OCI-LY1 (cell line): ENCODE results near the gene ABR.

Source experiments
- H2AFZ ChIP-seq: fragments of 200-600 bp; sonication (generic), shearing (Covaris generic); 2 replicates; pipeline ENCODE4 v1.6.0; 2014; ENCODE audit warnings: antibody characterized with exemption, mild to moderate bottlenecking, low read length
- H3F3A ChIP-seq: fragments of 200-600 bp; sonication (generic), shearing (Covaris generic); 2 replicates; pipeline ENCODE4 v1.6.0; 2014; ENCODE audit warnings: mild to moderate bottlenecking, antibody characterized with exemption, low read length, moderate library complexity; ENCODE audit not compliant: insufficient read depth
- H3K27ac ChIP-seq: fragments of 200-600 bp; sonication (generic); 2 replicates; pipeline ENCODE4 v1.5.1; 2014; ENCODE audit warnings: low read length, mixed run types, mild to moderate bottlenecking, low read depth; ENCODE audit not compliant: poor library complexity, severe bottlenecking
- H3K27me3 ChIP-seq: fragments of 200-600 bp; sonication (generic); 2 replicates; pipeline ENCODE4 v1.6.0; 2014; ENCODE audit warnings: antibody characterized with exemption, mild to moderate bottlenecking, low read length, moderate library complexity; ENCODE audit not compliant: insufficient read depth
- H3K36me3 ChIP-seq: fragments of 200-600 bp; sonication (generic); 2 replicates; pipeline ENCODE4 v1.6.1; 2014; ENCODE audit warnings: mild to moderate bottlenecking, antibody characterized with exemption, low read length, moderate library complexity, mixed read lengths; ENCODE audit not compliant: insufficient read depth
- H3K4me1 ChIP-seq: fragments of 200-600 bp; sonication (generic); 2 replicates; pipeline ENCODE4 v1.5.1; 2014; ENCODE audit warnings: mild to moderate bottlenecking, low read length, moderate library complexity; ENCODE audit not compliant: insufficient read depth, severe bottlenecking
- H3K4me2 ChIP-seq: fragments of 200-600 bp; sonication (generic), shearing (Covaris generic); 2 replicates; pipeline ENCODE4 v1.6.1; 2014; ENCODE audit warnings: low read length
- H3K4me3 ChIP-seq: fragments of 200-600 bp; sonication (generic); 2 replicates; pipeline ENCODE4 v1.5.1; 2014; ENCODE audit warnings: low read length, low read depth, mild to moderate bottlenecking, mixed read lengths; ENCODE audit not compliant: poor library complexity, severe bottlenecking
- H3K79me2 ChIP-seq: fragments of 200-600 bp; shearing (Covaris generic); 2 replicates; pipeline ENCODE4 v1.6.1; 2016; ENCODE audit warnings: mixed run types, low read length, mixed read lengths; ENCODE audit not compliant: insufficient read depth
- H3K9ac ChIP-seq: fragments of 200-600 bp; sonication (generic), shearing (Covaris generic); 2 replicates; pipeline ENCODE4 v1.6.1; 2014; ENCODE audit warnings: mild to moderate bottlenecking, low read length, mixed read lengths
- H3K9me2 ChIP-seq: fragments of 200-600 bp; sonication (generic), shearing (Covaris generic); 2 replicates; pipeline ENCODE4 v1.6.1; 2014; ENCODE audit warnings: low read depth, mild to moderate bottlenecking, low read length, mixed read lengths
- H3K9me3 ChIP-seq: fragments of 200-600 bp; shearing (Covaris generic); 2 replicates; pipeline ENCODE4 v1.6.1; 2014; ENCODE audit warnings: low read length, mixed read lengths
- H4K20me1 ChIP-seq: fragments of 200-600 bp; sonication (generic), shearing (Covaris generic); 2 replicates; pipeline ENCODE4 v1.6.0; 2016; ENCODE audit warnings: mild to moderate bottlenecking, low read length; ENCODE audit not compliant: insufficient read depth
- EZH2 ChIP-seq: fragments of 200-600 bp; sonication (generic), shearing (Covaris generic); IDR thresholded peaks from 2 replicates; pipeline ENCODE4 v1.8.0; 2017; ENCODE audit warnings: borderline replicate concordance, mixed run types, mild to moderate bottlenecking, antibody characterized with exemption, low read length, moderate library complexity, mixed read lengths
- TF ChIP-seq, protein P1 (sequence below): fragments of 200-600 bp; sonication (generic), shearing (Covaris generic); IDR thresholded peaks from 2 replicates; pipeline ENCODE4 v1.5.1; 2017; ENCODE audit warnings: mild to moderate bottlenecking, antibody characterized with exemption, low read length, moderate library complexity, mixed read lengths

Gene ABR

DNA sequence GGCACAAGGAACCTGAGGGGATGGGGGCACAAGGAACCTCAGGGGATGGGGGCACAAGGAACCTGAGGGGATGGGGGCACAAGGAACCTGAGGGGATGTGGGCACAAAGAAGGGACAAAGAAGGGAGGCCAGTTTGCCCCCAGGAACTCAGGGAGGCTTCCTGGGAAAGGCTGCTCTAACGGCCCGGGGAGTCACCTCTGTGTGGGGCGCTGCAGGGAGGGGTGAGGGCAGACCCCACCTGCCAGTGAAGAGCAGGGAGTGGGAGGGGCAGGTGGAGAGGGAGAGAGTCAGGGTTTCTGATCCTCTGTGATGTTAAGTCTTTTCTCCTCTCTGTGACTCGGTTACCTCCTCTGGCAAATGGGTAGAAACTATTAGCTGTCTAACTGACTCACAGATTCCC, 125.1 kb downstream of the ABR start:
- H3K36me3 ChIP-seq = peaks cover 36% of the 10 kb centered on the region
- TF ChIP-seq, protein P1, sequence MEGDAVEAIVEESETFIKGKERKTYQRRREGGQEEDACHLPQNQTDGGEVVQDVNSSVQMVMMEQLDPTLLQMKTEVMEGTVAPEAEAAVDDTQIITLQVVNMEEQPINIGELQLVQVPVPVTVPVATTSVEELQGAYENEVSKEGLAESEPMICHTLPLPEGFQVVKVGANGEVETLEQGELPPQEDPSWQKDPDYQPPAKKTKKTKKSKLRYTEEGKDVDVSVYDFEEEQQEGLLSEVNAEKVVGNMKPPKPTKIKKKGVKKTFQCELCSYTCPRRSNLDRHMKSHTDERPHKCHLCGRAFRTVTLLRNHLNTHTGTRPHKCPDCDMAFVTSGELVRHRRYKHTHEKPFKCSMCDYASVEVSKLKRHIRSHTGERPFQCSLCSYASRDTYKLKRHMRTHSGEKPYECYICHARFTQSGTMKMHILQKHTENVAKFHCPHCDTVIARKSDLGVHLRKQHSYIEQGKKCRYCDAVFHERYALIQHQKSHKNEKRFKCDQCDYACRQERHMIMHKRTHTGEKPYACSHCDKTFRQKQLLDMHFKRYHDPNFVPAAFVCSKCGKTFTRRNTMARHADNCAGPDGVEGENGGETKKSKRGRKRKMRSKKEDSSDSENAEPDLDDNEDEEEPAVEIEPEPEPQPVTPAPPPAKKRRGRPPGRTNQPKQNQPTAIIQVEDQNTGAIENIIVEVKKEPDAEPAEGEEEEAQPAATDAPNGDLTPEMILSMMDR = no peak
- no peak for TF ChIP-seq EZH2
- H3K9me3 ChIP-seq = no peaks in the 10 kb centered on the region
- H3K4me3 ChIP-seq = no peak overlapping the region
- no peaks in the 10 kb centered on the region for H3K79me2 ChIP-seq
- no peak overlapping the region for H3K9ac ChIP-seq
- H3K27me3 ChIP-seq = no peaks in the 10 kb centered on the region
- no peaks in the 10 kb centered on the region for H4K20me1 ChIP-seq
- H3K4me1 ChIP-seq = no peaks in the 10 kb centered on the region
- no peak overlapping the region for H3K4me2 ChIP-seq
- H3K9me2 ChIP-seq = no peaks in the 10 kb centered on the region
- no peak overlapping the region for H3K27ac ChIP-seq
- no peaks in the 10 kb centered on the region for H3F3A ChIP-seq
- no peak overlapping the region for H2AFZ ChIP-seq

DNA sequence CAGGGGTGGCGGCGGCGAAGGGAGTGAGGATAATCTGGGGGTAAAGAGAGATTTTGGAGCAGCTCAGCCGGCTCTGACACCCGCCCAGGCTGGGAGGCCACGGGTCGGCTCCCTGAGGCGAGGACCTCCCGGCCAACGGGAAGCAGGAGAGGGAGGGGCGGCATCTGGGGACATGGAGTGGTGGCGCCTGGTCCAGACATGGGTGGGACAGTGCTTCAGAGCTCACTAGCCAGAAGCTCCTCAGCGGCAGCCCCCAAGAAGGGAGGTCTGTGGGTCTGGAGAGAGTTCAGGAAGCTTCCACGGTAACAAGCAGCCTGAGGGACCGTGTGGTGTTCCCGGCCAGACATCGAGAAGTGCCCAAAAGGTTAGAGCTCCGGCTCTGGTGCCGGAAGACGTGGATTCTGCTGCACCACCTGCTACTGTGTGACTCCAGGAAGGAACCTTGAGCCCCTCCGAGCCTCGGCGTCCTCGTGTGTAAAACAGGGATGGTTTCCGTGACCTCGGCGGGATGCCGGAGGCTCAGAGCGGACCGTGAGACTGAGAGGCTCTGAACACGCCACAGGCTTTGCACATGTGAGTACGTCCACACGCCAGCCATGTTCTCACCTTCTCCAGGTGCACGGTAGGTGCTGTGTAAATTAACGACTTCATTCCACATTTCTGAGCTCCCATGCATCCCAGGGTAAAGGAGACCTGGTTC, 126.0 kb downstream of the ABR start:
- Histone ChIP-seq H3K9me2 (no peaks in the 10 kb centered on the region), H3K4me3 (no peak overlapping the region), H3K79me2 (no peaks in the 10 kb centered on the region), H3K27ac (no peak overlapping the region), H3K36me3 (peaks cover 30% of the 10 kb centered on the region), H3K4me2 (no peak overlapping the region), H3K9me3 (no peaks in the 10 kb centered on the region), H3F3A (no peaks in the 10 kb centered on the region), H3K4me1 (no peaks in the 10 kb centered on the region), H2AFZ (no peak overlapping the region), H3K9ac (no peak overlapping the region), H4K20me1 (no peaks in the 10 kb centered on the region), H3K27me3 (no peaks in the 10 kb centered on the region)
- TF ChIP-seq, protein P1 = no peak
- TF ChIP-seq EZH2 = no peak

DNA sequence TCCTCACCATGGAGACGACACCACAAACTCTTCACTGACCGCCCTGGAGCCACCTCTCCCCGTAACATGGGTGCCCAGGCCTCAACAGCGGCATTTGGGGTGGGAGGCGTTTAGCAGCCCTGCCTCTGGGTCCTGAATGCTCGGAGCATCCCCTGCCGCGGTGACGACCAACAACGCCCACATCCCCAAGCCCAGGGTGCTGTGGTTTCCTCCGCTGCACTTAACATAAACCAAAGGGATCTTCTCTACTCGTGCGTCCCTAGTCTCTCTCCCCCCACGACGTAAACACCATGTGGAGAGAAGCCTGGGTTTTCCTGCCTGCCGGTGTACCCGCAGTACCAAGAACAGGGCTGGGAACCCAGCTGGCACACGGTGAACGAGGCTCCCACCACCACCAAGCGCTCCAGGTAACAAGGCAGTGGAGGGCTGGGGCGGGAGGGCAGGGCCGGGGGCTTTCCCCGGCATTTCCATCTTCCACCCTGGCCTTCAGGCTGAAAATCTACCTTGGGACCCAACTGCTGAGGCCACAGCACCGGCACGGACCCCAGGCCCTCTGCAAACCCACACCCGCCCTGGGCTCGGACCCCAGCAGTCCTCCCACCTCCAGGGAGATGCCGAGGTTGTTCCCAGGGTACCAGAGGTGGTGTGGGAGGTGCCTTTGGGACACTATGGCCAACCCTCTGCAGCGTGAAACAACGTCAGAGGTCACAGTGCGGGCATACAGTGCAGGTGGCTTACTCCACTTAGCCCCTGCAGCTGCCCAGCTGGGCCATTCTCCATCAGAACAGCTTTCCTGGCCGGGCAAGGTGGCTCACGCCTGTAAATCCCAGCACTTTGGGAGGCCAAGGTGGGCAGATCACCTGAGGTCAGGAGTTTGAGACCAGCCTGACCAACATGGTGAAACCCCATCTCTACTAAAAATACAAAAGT, 128.5 kb downstream of the ABR start:
- H3K4me1 ChIP-seq = no peaks in the 10 kb centered on the region
- no peak overlapping the region for H3K4me3 ChIP-seq
- TF ChIP-seq, protein P1 = no peak
- no peak for TF ChIP-seq EZH2
- no peak overlapping the region for H3K27ac ChIP-seq
- H3K4me2 ChIP-seq = no peak overlapping the region
- H3K9ac ChIP-seq = no peak overlapping the region
- H4K20me1 ChIP-seq = no peaks in the 10 kb centered on the region
- no peaks in the 10 kb centered on the region for H3K9me3 ChIP-seq
- peaks cover 23% of the 10 kb centered on the region for H3K36me3 ChIP-seq
- no peaks in the 10 kb centered on the region for H3K79me2 ChIP-seq
- no peaks in the 10 kb centered on the region for H3K27me3 ChIP-seq
- no peak overlapping the region for H2AFZ ChIP-seq
- H3F3A ChIP-seq = no peaks in the 10 kb centered on the region
- no peaks in the 10 kb centered on the region for H3K9me2 ChIP-seq
